Activated CD8-positive, alpha-beta memory T cell treated with anti-CD3 and anti-CD28 coated beads, Interleukin-2, amount 50 U/mL, for 48 hours (primary cell): ENCODE results near the gene GAN.

Experiments
- DNase-seq: peaks from one replicate; pipeline ENCODE4 v3.0.0-alpha.2; 2020

GAN gene, protein sequence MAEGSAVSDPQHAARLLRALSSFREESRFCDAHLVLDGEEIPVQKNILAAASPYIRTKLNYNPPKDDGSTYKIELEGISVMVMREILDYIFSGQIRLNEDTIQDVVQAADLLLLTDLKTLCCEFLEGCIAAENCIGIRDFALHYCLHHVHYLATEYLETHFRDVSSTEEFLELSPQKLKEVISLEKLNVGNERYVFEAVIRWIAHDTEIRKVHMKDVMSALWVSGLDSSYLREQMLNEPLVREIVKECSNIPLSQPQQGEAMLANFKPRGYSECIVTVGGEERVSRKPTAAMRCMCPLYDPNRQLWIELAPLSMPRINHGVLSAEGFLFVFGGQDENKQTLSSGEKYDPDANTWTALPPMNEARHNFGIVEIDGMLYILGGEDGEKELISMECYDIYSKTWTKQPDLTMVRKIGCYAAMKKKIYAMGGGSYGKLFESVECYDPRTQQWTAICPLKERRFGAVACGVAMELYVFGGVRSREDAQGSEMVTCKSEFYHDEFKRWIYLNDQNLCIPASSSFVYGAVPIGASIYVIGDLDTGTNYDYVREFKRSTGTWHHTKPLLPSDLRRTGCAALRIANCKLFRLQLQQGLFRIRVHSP

DNA sequence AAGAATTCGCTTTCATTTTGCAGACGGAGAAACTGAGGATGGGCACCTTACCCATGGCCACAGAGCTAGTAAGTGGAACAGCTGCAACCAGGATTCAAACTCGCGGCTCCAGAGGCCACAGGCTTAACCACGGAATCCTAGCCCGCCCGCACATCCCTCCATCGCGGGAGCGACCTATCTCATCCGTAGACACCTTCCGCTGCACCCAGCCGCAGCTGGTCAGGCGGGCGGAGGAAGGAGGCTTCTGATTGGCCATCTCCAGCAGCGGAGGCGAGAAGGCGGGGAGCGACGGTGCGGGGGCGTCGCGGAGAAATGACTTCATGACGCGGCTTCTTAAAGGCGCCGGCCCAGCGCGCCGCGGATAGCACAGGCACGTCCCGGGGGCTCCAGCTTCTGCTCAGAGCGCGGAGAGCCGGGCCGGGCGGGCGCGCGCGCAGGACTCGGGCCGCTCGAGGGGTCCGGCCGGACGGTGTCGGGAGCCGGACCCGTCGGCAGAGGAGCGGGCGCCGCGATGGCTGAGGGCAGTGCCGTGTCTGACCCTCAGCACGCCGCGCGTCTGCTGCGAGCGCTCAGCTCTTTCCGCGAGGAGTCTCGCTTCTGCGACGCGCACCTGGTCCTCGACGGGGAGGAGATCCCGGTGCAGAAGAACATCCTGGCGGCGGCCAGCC, at the start of gene GAN:
GAN (plus strand) TSS at position 360 of the 668 bp plus-strand sequence; CDS start at position 512, 152 bp downstream.
- DNase-seq: peak; percentile 95

DNA sequence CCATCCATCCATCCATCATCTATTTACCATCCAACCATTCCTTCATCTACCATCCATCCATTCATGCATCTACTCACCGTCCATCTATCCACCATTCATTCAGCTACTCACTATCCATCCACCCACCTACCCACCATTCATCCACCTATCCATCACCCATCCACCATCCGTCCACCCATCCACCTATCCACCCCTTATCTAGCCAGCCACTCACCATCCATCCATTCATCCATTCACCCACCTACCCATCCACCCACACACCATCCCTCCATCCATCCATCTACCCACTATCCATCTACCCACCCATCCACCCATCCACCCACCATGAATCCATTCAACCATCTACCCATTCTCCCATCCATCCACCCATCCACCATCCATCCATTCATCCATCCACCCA, 49.7 kb upstream of the GAN start:
- DNase-seq: no peak

DNA sequence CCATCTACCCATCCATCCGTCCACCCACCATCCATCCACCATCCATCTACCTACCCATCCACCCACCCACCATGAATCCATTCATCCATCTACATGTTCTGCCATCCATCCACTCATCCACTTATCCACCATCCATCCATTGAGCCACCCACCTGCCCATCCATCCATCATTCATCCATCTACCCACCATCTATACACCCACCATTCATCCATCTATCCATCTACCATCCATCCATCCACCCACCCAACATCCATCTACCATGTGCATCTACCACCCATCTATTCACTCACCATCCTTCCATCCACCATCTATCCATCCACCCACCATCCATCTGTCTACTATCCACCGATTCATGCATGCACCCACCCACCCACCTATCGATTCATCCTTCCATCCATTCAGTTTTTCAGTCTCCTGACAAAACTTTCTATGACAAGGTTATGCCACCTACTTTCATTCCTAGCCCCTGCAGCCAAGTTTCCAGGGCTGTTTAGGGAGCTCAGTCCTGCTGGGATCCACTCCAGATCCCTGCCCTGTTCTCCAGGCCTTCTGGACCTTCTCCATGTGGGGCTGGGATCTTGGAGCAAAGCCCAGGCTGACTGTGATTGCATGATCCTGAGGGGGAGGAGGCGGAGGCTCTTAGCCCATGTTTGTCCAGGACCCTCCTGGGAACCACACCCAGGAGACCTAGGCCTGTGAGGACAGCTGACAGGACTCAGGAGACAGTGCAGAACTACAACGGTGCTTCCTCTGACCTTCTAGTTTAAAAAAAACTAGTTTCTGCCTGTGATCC, 48.9 kb upstream of the GAN start:
- no peak for DNase-seq

DNA sequence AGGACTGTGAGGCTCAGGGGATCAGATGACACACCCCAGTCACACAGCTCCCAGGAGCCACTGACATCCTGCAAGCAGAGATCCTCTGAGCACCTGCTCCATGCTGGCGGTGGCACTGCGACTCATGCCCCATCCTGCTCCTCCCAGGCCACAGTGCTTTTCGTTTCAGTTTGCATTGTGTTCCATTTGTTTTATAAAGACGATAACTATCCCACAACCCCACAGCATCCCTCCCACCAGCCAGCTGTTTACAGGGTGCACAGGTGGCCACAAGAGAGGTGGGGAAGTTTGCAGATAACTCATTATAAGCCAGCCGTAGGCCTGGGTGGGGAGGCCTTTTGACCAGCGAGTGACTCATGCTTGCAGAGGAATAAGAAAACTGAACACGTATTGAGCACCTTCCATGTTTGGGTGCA, 48.1 kb upstream of the GAN start:
- DNase-seq: peak; percentile 56

DNA sequence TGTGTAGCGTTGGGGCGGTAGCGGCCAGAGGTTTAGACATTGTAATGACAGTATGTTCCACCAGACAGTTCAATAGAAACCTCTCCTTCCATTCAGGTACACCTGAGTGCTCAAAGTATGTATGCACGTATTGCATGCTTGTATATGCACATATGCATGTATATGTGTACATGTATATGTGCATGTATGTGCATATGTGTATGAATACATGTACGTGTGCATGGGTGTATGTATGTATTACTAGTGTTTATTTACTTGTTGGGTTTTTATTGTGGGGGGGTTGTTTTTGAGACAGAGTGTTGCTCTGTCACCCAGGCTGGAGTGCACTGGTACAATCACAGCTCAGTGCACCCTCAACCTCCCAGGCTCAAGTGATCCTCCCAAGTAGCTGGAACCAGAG, 46.3 kb upstream of the GAN start:
- no peak for DNase-seq

DNA sequence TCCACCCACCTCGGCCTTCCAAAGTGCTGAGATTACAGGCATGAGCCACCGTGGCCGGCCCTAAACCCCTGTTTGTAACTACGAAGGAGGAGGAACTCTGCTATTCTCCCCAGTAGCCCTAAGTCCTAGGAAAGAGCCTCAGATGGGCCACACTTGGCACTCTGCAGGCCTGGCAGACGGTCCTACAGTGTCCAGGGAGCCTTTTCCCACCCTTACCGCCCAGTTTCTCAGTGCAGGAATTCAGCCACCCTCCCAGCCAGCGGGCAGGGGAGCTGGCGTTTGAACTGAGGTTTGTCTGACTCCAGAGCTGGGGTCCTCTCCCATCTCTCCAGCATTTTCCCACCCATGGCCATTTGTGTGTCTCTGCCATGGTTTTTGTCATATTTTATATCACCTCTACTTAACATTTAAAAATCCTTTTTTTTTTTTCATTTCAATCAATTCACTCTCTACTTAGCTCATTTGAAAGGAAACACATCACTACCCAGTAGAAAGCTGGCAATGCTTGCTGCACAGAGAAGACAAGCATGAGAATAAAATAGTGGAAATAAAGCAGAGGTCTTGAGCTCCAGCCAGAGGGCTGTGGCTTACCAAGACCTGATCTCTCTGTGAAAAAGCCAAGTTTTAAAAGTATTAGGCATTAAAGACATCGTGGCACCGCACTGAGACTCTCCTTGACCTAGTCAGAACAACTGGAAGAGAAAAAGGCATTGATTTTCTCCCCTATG, 41.4 kb upstream of the GAN start:
- no peak for DNase-seq

DNA sequence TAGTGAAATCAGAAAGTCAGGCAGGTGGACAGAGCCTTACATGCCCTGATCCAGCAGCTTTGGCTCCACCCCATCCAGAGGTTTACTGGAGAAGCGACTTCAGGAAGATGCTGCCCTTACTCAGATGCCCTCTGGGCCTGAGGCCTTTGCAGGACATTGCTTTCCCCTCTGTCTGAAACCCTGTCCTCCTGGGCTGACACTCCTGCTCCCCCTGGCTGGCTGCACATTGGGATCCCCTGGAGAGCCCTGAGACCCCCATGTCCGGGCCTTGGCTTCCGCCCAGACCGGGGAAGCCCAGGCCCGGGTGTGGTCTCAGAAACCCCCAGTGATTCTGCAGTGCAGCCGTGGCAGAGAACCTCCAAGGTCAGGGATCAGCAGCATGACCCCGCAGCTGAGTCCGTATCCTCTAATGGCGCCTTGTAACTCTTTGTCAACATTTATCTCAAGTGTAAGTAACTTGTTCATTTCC, 39.7 kb upstream of the GAN start:
- no peak for DNase-seq

DNA sequence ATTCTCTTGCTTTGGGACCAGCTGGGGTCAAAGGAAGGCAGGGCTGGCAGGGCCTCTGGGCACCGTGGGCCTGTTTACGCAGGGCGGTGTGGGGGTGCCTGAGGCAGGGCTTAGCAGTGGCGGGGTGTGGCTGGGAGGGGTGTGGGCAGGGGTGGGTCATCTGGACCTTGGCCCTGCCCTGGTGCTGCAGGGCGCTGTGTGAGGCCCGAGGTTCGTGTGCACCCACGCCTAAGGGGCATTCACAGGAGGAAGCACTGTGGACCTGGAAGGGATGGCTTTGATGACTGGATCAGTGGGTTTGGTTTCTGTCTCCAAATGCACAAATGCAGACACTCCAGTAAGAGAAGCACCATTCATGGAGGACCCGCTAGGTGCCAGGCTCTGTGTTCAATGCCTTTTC, 39.0 kb upstream of the GAN start:
- DNase-seq: no peak

DNA sequence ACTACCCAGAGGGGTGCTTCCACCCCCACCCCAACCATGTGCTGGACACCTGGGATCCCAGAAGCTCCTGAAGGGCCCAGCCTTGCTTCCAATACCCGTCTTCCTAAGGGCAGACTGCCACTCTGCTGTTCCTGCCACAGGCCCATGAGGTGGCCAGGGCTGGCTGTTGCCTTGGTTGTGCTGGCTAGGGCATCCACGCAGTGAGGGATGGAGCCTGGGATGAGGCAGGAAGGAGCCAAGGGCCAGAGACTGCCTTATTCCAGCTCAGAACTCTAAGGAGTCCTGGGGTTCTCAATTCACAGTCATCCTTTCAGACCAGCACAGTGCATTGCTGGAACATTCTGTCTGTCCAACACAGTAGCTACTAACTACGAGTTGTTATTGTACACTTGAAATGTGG, 38.4 kb upstream of the GAN start:
- DNase-seq: no peak

DNA sequence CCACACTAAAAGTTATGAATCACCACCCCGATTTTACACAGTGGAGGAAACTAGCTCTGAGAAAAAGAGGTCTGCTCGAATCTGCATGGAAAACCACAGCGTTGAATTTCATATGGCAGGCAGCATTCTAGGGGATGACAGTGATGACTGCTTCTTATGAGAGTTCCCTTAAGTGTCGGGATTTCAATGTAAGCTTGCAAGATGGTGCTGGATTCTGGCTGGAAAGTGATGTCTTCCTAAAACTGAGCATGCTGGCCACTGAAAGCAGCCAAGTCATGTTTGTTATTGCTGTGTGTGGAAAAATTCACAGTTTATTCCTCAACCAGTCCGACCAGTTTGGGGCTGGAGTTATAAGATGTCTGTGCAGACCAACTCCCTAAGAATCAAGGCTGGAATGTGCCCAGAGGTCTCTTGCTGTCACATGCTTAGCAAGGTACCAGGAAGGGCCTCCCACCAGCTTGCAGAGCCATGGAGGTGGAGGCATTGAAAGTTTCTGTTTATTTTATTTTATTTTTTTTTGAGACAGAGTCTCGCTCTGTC, 37.2 kb upstream of the GAN start:
- no peak for DNase-seq

DNA sequence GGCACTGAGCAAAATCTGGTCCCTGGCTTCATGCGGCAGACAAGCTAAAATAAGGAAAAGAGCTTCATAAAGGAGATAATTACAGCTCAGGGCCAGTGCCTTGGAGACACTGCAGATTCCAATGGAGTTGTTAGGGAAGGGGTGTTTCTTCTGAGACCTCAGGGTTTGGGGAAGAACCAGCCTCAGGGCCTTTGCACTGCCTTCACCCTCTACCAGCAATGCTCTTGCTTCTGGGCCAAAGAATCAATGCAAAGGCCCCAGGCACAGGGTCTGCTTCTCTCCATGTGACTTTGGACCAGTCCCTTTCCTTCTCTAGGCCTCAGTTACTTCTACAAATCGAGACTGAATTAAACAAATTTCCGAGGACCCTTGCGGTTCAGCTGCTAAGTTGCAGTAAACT, 36.2 kb upstream of the GAN start:
- no peak for DNase-seq

DNA sequence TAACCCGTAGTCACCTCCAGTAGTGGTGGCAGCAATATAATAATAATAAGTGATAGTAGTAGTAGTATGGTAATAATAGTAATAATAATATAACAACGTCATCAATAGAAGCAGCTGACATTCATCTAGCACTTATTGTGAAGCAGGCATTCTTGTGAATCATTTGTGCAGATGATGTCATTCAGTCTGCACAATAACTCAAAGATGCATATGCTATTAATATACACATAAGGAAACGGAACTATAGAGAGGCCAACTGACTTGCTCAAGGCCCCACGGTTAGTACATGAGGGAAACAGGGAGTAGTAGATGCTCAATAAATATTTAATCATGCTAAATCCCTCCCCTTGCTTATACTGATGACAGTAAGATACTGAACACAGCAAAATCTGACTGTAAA, 35.4 kb upstream of the GAN start:
- DNase-seq: no peak

DNA sequence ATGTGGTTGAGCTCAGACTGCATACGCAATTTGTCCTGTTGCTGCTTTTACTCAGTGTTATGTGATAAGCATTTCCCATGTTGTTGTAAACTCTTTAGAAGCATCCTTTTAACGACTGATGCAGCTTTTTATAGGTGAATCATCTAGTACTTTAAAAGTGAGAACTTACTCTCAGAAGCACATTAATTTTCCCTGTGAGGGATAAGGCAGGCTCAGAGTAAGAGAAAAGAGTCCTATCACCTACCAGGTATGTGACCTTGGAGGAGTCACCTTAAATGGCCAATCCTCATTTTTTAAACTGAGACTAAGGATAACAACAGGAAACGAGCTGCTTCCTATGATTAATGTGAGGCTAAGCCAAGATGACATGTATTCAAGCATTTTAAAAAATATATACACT, 34.4 kb upstream of the GAN start:
- no peak for DNase-seq

DNA sequence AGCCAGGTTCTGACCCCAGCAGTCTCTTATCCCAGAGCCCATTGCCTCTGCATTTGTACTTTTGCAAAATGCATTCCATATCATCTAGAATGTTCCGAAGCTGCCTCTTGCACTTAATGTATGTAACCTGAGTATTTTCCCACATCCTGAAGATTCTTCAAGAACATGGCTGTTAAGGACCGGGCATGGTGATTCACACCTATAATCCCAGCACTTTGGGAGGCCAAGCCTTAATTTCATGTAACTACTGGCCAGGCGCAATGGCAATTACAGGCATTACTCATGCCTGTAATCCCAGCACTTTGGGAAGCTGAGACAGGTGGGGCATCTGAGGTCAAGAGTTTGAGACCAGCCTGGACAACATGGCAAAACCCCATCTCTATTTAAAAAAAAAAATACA, 31.7 kb upstream of the GAN start:
- DNase-seq: no peak

DNA sequence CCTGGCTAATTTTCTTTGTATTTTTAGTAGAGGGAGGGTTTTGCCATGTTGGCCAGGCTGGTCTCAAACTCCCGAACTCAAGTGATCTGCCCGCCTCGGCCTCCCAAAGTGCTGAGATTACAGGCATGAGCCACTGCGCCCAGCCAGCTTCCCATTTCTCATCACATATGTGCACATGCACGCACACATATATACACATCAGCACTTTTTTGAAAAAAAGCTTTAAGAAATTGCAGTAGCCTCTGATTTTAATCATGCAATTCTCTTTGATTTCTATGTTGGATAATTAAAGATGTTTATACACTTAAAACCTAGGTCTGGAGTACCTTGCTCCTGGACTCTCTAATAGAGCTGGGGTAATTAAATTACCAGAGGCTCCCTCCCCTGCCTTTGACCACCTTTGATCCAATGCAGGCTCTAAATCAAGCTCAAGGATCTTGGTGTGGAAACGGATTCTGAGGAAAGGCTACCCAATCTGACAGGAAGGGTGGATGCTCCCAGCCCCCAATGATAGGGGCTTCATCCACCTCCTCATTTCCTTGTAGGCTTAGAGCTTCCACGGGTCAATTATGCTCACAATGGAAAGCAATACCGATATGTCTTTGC, 29.7 kb upstream of the GAN start:
- DNase-seq: no peak

DNA sequence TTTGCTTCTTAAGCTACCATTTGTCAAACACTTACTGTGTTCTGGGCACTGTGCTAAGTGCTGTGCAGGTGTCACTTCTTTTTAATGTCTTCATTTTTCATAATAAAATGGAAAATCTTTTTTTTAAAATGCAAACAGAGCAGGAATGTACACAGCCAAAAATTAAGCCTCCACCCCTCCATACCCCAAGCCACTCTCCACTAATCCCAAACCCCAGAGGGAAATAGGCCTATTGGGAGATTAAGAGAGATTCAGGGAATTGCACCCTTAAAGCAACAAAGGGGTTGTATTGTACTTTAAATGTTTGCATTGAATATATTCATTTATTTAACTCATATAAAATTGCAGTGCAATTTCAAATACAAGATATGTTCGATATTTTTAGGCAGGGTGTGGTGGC, 28.6 kb upstream of the GAN start:
- DNase-seq: no peak

DNA sequence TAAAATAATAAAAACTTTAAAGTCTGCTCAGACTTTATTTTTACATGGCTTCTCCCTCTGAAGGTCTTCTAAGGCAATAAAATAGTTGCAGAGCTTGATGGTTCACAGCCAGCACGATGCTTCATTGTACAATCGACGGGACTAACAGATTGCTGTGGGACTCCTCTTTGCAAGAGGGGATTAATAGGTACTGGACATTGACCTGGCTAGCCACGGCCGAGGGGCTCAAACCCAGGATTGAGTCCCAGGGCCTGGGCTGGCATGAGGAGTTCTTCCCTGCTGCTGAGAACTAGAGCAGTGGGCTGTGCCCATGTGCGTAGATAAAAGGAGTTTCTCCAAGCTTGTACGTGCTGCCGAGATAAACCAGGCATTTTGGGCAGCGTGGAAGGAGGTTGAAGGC, 23.6 kb upstream of the GAN start:
- DNase-seq: no peak

DNA sequence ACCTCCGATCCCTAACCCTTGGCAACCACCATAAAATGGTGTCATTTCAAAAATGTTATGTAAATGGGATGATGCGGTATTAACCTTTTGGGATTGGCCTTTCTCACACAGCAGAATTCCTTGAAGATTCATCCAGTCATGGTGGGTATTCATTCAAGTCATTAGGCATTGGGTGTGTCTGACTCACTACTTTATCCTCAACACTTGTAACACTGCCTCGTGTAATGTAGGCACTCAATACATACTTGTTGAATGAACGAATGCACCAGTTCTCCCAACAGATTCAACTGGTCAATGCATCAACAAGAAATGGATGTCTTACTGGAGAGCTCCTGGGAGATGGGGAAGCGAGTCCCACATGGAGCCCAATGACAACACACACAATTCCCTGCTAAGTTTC, 21.8 kb upstream of the GAN start:
- DNase-seq: no peak

DNA sequence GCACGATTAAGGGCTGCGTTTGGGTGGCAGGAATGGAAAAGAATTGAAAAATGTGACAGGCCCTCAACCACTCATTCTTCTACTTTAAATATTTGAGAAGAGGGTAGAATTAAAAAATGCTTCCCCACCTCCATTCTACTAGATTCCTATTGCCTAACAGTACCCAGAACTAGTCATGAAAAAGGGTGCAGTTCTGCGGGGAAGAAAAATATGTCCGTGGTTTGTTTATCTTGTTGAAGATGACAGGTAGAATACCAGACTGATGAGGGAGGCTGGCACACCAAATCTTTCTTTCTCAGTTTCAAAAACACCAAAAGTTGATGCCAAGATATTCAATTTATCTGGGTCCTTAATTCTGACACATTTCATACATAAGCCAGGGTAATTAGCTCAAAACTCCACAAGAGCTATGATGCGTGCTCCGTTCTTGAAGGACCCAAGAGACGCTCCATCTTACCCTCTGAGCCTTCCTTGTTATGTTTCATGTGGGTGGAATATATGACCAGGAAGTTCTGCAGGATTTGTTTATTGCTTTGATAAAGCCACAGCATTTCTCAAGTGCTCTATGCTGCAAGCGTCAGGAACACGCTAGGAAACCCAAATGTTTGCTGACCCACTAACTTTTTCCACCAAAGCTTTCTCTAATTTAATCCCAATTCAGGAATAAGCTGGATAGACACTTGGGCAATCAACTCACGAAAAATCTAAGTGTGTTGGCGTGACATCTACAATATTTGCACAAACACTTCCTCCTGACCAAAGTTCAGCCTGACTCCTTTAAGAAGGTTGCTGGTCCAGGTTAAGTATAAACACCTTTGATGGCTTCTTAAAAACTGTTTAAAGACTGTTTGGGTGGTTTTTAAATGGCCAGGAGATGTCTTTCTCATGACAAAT, 20.6 kb upstream of the GAN start:
- no peak for DNase-seq

DNA sequence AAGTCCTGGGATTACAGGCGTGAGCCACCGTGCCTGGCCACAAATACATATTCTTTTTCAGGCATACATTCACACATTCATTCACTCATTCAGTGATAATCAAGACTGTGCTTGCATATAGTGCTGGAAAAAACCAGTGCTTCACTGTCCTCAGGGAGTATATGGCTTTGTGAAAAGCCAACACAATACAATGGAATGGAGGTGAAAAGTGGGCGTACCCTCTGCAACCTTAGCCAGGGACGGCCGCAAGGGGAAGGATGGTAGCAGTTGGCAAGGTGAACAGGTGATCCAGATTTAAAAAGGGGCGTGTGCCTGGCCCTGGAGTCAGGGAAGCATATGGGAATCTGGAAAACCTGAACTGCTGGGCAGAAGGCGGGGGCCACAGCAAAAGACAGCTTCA, 18.1 kb upstream of the GAN start:
- DNase-seq: no peak

DNA sequence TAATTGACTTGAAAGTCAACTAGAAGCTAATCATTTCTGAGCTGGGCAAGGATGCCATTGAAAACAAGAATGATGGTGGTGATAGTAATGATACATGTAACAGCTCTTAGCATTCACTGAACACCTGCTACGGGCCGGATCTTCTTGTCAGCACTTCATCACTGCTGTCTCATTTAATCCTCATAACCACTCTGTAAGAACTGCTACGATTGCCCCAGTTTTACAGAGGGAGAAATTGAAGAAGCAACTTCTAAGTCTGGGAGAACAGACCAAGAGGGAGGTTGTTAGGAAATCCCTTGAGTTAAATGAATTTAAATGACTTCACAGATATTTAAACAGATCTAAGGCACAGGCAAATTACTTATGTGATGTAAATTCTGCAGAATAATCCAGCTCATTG, 7.0 kb upstream of the GAN start:
- no peak for DNase-seq
